Breast epithelium (tissue), 4 donors: ENCODE results near the gene FARP1. TPM values are rescaled to one million over a fixed set of nuclear protein-coding genes. Genes with fewer than 3 reads are reported as not detected.

Experiments used
- DNase-seq, 2 donors: peaks; one replicate each; pipeline ENCODE4 v3.0.0-alpha.2; 2019; ENCODE audit warnings: low spot score in 2 of 2
- H3K27ac ChIP-seq, 2 donors: fragments of 200-600 bp; sonication (generic) in 1 of 2; one replicate each; pipeline ENCODE4 v1.5.1; 2016 to 2019; ENCODE audit warnings: mild to moderate bottlenecking in 1 of 2
- H3K27me3 ChIP-seq, 2 donors: fragments of 200-600 bp; sonication (generic) in 1 of 2; one replicate each; pipeline versions ENCODE4 v1.5.1 to v1.6.0; 2017 to 2019; ENCODE audit warnings: control low read depth in 1 of 2, mild to moderate bottlenecking in 1 of 2
- H3K36me3 ChIP-seq: fragments of 200-600 bp; one replicate; pipeline ENCODE4 v1.5.1; 2019
- H3K4me1 ChIP-seq, 2 donors: fragments of 200-600 bp; sonication (generic); one replicate each; pipeline ENCODE4 v1.5.1; 2016 to 2019; ENCODE audit warnings: control low read depth in 1 of 2
- H3K4me3 ChIP-seq, 3 donors: fragments of 200-600 bp; sonication (generic); 1 replicate in 2 of 3; 2 replicates in 1 of 3; pipeline ENCODE4 v1.5.1; 2016 to 2019; ENCODE audit warnings: mild to moderate bottlenecking in 3 of 3, moderate library complexity in 2 of 3
- H3K9me3 ChIP-seq, 2 donors: fragments of 200-600 bp; sonication (generic) in 1 of 2; one replicate each; pipeline ENCODE4 v1.5.1; 2016 to 2019; ENCODE audit warnings: control low read depth in 1 of 2
- POLR2A ChIP-seq: fragments of 450-650 bp; IDR thresholded peaks from one replicate; pipeline ENCODE4 v1.6.1; 2016; ENCODE audit warnings: antibody characterized with exemption, mild to moderate bottlenecking, moderate library complexity
- POLR2AphosphoS5 ChIP-seq, 3 donors: sonication (generic); formaldehyde crosslinking; IDR thresholded peaks; one replicate each; pipeline ENCODE4 v1.6.1; 2017; ENCODE audit warnings: antibody characterized with exemption in 3 of 3
- intact Hi-C: fragments of 100-400 bp; cut with DNase I; formaldehyde crosslinking; loops from one replicate; pipeline ENCODE4 v1.15.1; 2023; ENCODE audit warnings: low total_unique reads
- total RNA-seq, 3 donors: library from RNA; depleted of rRNA; stranded (reverse); fragments of >200 nt; gene quantifications; one replicate each; pipeline ENCODE4 v1.1.0, GENCODE V29; 2016
- TF ChIP-seq, protein P1 (sequence below), 3 donors: fragments of 450-650 bp; IDR thresholded peaks; one replicate each; pipeline ENCODE4 v1.5.1; 2016 to 2017; ENCODE audit warnings: antibody characterized with exemption in 3 of 3, mild to moderate bottlenecking in 3 of 3, moderate library complexity in 3 of 3

FARP1 gene
- total RNA-seq, 3 donors from 2014 or later = 29.8 to 97.3 (median 80.1) TPM

DNA sequence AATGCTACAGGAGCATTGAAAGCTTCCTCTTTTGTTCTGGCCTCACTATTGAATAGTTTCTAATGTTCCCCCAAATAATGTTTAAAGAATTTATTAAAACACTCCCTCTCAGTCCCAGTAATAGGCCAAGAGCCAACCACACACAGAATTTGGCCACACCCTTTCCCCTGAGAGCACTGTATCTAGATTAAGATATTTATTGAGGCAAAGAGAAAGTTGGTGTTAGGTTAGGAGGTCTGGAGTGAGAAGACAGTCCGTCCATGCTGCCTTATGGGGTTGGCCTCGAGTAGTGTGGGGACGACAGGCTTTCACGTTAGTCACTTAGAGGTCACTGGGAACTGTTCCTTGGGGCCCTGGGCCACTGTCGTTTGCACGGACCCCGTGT is 157.1 kb downstream of the FARP1 start:
- DNase-seq = no peak
- intact Hi-C loops = no loop called here

DNA sequence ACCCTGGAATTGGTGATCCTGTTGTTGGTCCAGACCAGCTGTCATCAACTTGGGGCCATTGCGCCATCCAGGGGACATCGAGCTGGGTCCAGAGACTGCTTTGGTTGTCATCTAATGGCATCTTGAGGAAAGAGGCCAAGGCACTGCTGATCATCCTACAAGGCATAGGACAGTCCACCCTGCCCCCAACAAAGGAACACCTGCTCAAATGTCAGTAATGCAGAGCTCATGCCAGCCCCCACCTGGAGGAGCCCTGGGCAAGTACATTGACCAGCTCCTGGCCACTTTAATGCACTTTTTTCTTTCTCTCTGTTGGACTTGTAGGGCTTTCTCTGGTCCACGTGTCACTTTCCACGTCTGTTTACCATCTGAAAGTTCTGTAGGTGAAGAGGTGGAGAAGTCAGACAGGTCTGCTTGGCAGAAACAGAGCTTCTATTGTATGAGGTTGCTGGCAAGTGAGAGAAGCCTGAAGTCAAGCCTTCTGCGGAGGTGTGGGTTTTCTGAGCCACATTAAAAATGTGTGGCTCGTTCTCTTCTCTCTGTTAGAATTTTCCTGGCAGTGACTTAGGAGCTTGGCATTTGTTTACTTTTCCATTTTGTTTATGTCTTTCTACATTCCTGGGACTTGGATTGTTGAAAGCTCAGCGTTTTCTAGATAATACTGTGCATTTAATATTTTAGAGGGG is 158.2 kb downstream of the FARP1 start:
- intact Hi-C loops = no loop called here
- H3K27ac ChIP-seq = peak overlapping the region; percentile 50 to 81

More for the DNA sequence above, 157.1 kb downstream of the FARP1 start:
- Histone ChIP-seq H3K4me1 (peaks cover 15 to 16% of the 10 kb centered on the region in 2 donors), H3K9me3 (no peaks in the 10 kb centered on the region), H3K36me3 (no peaks in the 10 kb centered on the region), H3K4me3 (no peak overlapping the region), H3K27ac (peak overlapping the region; percentile 50 to 81), H3K27me3 (no peaks in the 10 kb centered on the region)
- TF ChIP-seq POLR2A (no peak), POLR2AphosphoS5 (IDR thresholded peaks at IDR 0.05) (no peak)
- TF ChIP-seq, protein P1, sequence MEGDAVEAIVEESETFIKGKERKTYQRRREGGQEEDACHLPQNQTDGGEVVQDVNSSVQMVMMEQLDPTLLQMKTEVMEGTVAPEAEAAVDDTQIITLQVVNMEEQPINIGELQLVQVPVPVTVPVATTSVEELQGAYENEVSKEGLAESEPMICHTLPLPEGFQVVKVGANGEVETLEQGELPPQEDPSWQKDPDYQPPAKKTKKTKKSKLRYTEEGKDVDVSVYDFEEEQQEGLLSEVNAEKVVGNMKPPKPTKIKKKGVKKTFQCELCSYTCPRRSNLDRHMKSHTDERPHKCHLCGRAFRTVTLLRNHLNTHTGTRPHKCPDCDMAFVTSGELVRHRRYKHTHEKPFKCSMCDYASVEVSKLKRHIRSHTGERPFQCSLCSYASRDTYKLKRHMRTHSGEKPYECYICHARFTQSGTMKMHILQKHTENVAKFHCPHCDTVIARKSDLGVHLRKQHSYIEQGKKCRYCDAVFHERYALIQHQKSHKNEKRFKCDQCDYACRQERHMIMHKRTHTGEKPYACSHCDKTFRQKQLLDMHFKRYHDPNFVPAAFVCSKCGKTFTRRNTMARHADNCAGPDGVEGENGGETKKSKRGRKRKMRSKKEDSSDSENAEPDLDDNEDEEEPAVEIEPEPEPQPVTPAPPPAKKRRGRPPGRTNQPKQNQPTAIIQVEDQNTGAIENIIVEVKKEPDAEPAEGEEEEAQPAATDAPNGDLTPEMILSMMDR (IDR thresholded peaks at IDR 0.05) = no peak

DNA sequence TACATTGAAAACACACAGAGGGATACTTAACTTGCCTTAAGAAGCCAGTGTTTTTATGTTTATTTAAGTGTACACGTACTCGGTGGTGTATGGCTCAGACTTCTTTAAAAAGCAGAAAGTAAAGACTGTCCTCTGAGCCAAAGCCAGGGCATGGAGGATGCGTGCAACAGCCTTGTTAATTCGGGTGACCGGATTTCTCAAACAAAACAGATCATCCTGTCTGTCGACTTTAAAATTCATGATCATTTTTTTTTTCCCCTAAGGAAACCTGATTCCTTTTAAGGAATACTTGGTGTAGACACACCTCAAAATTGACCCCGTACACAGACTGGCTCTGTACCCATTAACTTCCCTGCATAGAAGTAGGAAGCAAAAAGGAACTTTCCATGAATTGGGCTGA is 158.8 kb downstream of the FARP1 start:
- intact Hi-C loops = no loop called here
- Histone ChIP-seq H3K4me3 (peak overlapping the region in 2 of 3 donors; percentile 2 to 8), H3K27me3 (no peaks in the 10 kb centered on the region), H3K9me3 (no peaks in the 10 kb centered on the region), H3K4me1 (peaks cover 15 to 16% of the 10 kb centered on the region in 2 donors), H3K27ac (peak overlapping the region; percentile 50 to 81), H3K36me3 (no peaks in the 10 kb centered on the region)
- TF ChIP-seq, protein P1 (IDR thresholded peaks at IDR 0.05) = no peak
- TF ChIP-seq POLR2AphosphoS5 (IDR thresholded peaks at IDR 0.05) (no peak), POLR2A (no peak)
- no peak for DNase-seq

More for the DNA sequence above, 158.2 kb downstream of the FARP1 start:
- no peaks in the 10 kb centered on the region for H3K9me3 ChIP-seq
- H3K4me3 ChIP-seq = peak overlapping the region in 2 of 3 donors; percentile 8
- H3K36me3 ChIP-seq = no peaks in the 10 kb centered on the region
- peaks cover 15 to 16% of the 10 kb centered on the region in 2 donors for H3K4me1 ChIP-seq
- peak in 1 of 2 donors; percentile 76 for DNase-seq
- TF ChIP-seq POLR2A (no peak), POLR2AphosphoS5 (IDR thresholded peaks at IDR 0.05) (peak in 1 of 3 donors; percentile 12)
- TF ChIP-seq, protein P1 (IDR thresholded peaks at IDR 0.05) = no peak
- no peaks in the 10 kb centered on the region for H3K27me3 ChIP-seq

DNA sequence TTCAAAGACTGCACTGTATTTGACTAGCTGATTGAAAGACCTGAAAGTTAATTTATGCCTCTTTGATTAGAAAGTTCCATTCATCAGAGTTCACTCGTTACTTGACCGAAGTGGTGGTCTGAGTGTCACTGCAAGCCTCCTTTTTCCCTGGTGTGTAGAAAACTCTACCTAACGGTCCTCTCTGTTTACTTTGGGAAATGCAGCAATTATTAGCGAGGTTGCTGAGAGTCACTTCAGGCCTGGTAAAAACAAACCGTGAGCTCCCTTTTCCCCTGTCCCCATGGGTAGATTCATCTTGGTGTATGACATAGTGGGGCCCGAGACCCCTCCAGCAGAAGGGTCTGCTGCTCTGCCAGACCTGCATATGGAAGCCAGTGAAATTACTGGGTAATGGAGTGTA is 161.0 kb downstream of the FARP1 start:
- Histone ChIP-seq H3K27me3 (no peaks in the 10 kb centered on the region), H3K4me3 (no peak overlapping the region), H3K27ac (no peak overlapping the region), H3K4me1 (peaks cover 10 to 16% of the 10 kb centered on the region in 2 donors), H3K9me3 (no peaks in the 10 kb centered on the region), H3K36me3 (no peaks in the 10 kb centered on the region)
- intact Hi-C loops = no loop called here
- TF ChIP-seq, protein P1 (IDR thresholded peaks at IDR 0.05) = no peak
- no peak for TF ChIP-seq POLR2A
- no peak for TF ChIP-seq POLR2AphosphoS5 (IDR thresholded peaks at IDR 0.05)
- no peak for DNase-seq

DNA sequence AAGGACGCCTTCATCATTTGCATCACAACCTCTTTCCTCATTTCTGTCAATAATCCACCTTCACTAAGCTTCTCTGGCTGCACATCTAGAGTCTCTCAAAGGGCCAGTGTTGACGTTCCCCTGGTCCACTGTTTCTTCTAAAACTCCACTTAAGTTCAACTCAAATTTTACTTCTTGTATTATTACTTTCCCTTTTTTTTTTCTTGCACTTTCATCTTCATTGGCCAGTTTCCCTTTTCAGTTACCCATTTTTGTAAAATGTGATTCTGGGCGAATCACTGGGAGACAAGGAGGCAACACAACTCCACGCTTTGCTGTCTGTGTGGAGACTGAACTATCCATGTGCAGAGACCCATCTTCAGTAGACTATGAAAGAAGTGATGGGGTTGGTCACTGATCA is 162.8 kb downstream of the FARP1 start:
- Histone ChIP-seq H3K27me3 (no peaks in the 10 kb centered on the region), H3K4me1 (peaks cover 0 to 7% of the 10 kb centered on the region in 2 donors), H3K4me3 (no peak overlapping the region), H3K36me3 (no peaks in the 10 kb centered on the region), H3K27ac (no peak overlapping the region), H3K9me3 (no peaks in the 10 kb centered on the region)
- intact Hi-C loops = no loop called here
- TF ChIP-seq, protein P1 (IDR thresholded peaks at IDR 0.05) = no peak
- TF ChIP-seq POLR2AphosphoS5 (IDR thresholded peaks at IDR 0.05) (no peak), POLR2A (no peak)
- no peak for DNase-seq
